Lower lobe of right lung (tissue), 2 donors: ENCODE measurements around the gene TCEANC2. TPM values are rescaled to one million over a fixed set of nuclear protein-coding genes. Genes with fewer than 3 reads are reported as not detected.

Experiments
- ATAC-seq, 2 donors: fragments of 200-7000 bp; cut with Tn5 transposase; one replicate each; pipeline ENCODE4 v1.9.1; 2020 to 2022; ENCODE audit warnings: mild to moderate bottlenecking in 2 of 2, moderate library complexity in 2 of 2
- DNase-seq: peaks from one replicate; pipeline ENCODE4 v3.0.0-alpha.2; 2020
- H3K27ac ChIP-seq: fragments of 200-600 bp; one replicate; pipeline ENCODE4 v1.8.0; 2022
- H3K27me3 ChIP-seq: fragments of 200-600 bp; one replicate; pipeline ENCODE4 v1.8.0; 2022; ENCODE audit warnings: low read depth
- H3K36me3 ChIP-seq: fragments of 200-600 bp; one replicate; pipeline ENCODE4 v1.8.0; 2022; ENCODE audit warnings: mild to moderate bottlenecking
- H3K4me1 ChIP-seq: fragments of 200-600 bp; one replicate; pipeline ENCODE4 v1.8.0; 2022
- H3K4me3 ChIP-seq: fragments of 200-600 bp; one replicate; pipeline ENCODE4 v1.8.0; 2022; ENCODE audit warnings: mild to moderate bottlenecking
- H3K9me3 ChIP-seq: fragments of 200-600 bp; one replicate; pipeline ENCODE4 v1.8.0; 2022
- CTCF ChIP-seq: fragments of 200-600 bp; IDR thresholded peaks from one replicate; pipeline ENCODE4 v1.8.0; 2022; ENCODE audit warnings: antibody characterized with exemption, mild to moderate bottlenecking
- intact Hi-C: fragments of 100-400 bp; cut with DNase I; formaldehyde crosslinking; loops from one replicate; pipeline ENCODE4 v1.11.0; 2022
- total RNA-seq: library from RNA; stranded (reverse); fragmentation: NEBNext Ultra II Directional; extraction: Animal tissue kit (Norgen Biotek cat#: 25700); gene quantifications from one replicate; pipeline ENCODE4 v1.2.1, GENCODE V29; 2021
- donor health status: DM: no; HTN: yes; CAD: no; lungs with severe emphysema.

The TCEANC2 gene
- total RNA-seq, 1 donor from 2014 or later, result 5.3 TPM

- Histone ChIP-seq H3K27me3 (no peaks in the 10 kb centered on the region), H3K36me3 (no peaks in the 10 kb centered on the region), H3K4me1 (peaks cover 60% of the 10 kb centered on the region), H3K9me3 (no peaks in the 10 kb centered on the region), H3K4me3 (peak overlapping the region; percentile 98), H3K27ac (peak overlapping the region; percentile 99)
- no peak for DNase-seq
- intact Hi-C loops, result no loop called here
- no peak for TF ChIP-seq CTCF
- ATAC-seq, result no peak
Observed at GRCh38 chr1:54051933-54052430, 1.4 kb upstream of the TCEANC2 start.

GRCh38 chr1:54052431-54052933 is 926 bp upstream of the TCEANC2 start:
- TF ChIP-seq CTCF, result no peak
- DNase-seq (no peak), ATAC-seq (peak; percentile 35 to 55)
- Histone ChIP-seq H3K27ac (peak overlapping the region; percentile 99), H3K4me3 (peak overlapping the region; percentile 98), H3K27me3 (no peaks in the 10 kb centered on the region), H3K4me1 (peaks cover 55% of the 10 kb centered on the region), H3K36me3 (no peaks in the 10 kb centered on the region), H3K9me3 (no peaks in the 10 kb centered on the region)
- intact Hi-C loops, result no loop called here

GRCh38 chr1:54053745-54054437 is 483 bp downstream of the TCEANC2 start:
- intact Hi-C loops, result no loop called here
- TF ChIP-seq CTCF, result no peak
- Histone ChIP-seq H3K36me3 (no peaks in the 10 kb centered on the region), H3K4me1 (peaks cover 40% of the 10 kb centered on the region), H3K9me3 (no peaks in the 10 kb centered on the region), H3K4me3 (peak overlapping the region; percentile 98), H3K27ac (peak overlapping the region; percentile 99), H3K27me3 (no peaks in the 10 kb centered on the region)
- DNase-seq (no peak), ATAC-seq (peak; percentile 1 to 15)

- Histone ChIP-seq H3K27me3 (no peaks in the 10 kb centered on the region), H3K9me3 (no peaks in the 10 kb centered on the region), H3K4me1 (peaks cover 35% of the 10 kb centered on the region), H3K27ac (peak overlapping the region; percentile 99), H3K36me3 (no peaks in the 10 kb centered on the region), H3K4me3 (peak overlapping the region; percentile 98)
- intact Hi-C loops, result no loop called here
- no peak for TF ChIP-seq CTCF
- ATAC-seq, result no peak
- DNase-seq, result no peak
Observed at GRCh38 chr1:54054438-54054749, 986 bp downstream of the TCEANC2 start.

GRCh38 chr1:54064299-54064698 is 10.9 kb downstream of the TCEANC2 start:
- H3K9me3 ChIP-seq, result no peaks in the 10 kb centered on the region
- H3K27me3 ChIP-seq, result no peaks in the 10 kb centered on the region
- no peak overlapping the region for H3K27ac ChIP-seq
- no peak for ATAC-seq
- no peak for DNase-seq
- intact Hi-C loops, result no loop called here
- H3K4me1 ChIP-seq, result no peaks in the 10 kb centered on the region
- no peak for TF ChIP-seq CTCF
- no peak overlapping the region for H3K4me3 ChIP-seq
- no peaks in the 10 kb centered on the region for H3K36me3 ChIP-seq
